Prostate gland (tissue), 2 donors: Measurements from ENCODE around the gene KCTD18.

Experiments used
- CTCF ChIP-seq, 4 experiments: fragments of 200-600 bp in 2 of 4; fragments of 450-650 bp in 2 of 4; sonication (generic) in 2 of 4; IDR thresholded peaks; 1 replicate in 3 of 4; 2 replicates in 1 of 4; pipeline ENCODE4 v1.5.1; 2016 to 2019; ENCODE audit warnings: antibody characterized with exemption in 4 of 4, mild to moderate bottlenecking in 2 of 4, moderate library complexity in 2 of 4
- POLR2AphosphoS5 ChIP-seq: sonication (generic); formaldehyde crosslinking; IDR thresholded peaks from one replicate; pipeline ENCODE4 v1.6.1; 2017; ENCODE audit warnings: antibody characterized with exemption

GRCh38 chr2:200523604-200524003 is 13.7 kb upstream of the KCTD18 start:
- no peak for TF ChIP-seq CTCF (IDR thresholded peaks at IDR 0.05)
- no peak for TF ChIP-seq POLR2AphosphoS5
